GM21786 (cell line): ENCODE measurements around the gene MTM1.

Experiments
- ATAC-seq: cut with Tn5 transposase; IDR thresholded peaks from one replicate; pipeline ENCODE4 v1.9.1; 2021; ENCODE audit not compliant: unreplicated experiment

Gene MTM1

DNA sequence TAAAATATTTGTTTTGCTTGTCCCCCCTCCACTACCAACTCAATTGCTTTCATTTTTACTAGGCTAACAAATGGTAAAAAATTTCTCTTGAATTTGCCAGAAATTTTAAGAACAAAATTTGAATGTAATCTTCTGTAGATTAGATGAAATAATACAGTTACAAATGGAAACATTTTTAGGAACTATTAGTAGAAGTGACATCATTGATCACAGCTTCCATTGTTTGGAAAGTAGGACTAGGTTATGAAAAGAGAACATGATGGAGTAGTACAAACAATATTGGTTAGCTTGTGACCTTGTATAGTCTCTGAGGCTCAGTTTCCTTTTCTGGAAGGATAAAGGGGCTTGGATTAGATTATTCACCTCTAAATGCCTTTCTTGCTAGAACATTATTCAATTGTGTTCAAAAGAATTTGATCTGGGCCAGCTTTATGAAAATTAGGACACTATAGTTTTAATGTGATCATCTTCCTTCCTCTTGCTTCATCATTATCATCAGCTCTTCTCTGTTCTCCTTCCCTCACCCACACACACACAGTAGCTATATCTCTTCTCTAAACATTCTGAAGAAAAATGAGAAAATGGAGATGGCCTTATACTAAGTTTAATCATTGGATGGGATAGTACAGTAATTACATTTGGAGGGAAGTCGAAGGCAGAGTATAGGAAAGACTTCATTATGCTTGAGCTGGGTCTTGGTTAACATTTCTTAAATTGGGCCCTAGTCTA, 134.7 kb downstream of the MTM1 start:
- no peak for ATAC-seq

DNA sequence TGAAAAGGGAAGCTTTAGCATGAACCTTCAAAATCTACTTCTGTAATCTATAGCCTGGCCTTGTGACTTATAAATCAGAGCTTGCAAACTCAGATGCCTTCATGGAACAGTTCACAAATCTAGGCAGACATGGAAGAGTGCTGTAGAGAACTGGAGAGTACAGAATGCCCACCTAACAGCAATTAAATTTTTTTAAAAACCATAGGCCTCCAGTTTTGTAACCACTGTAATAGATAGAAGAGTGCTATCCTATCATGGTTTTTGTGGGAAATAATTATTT, 135.2 kb downstream of the MTM1 start:
- no peak for ATAC-seq

DNA sequence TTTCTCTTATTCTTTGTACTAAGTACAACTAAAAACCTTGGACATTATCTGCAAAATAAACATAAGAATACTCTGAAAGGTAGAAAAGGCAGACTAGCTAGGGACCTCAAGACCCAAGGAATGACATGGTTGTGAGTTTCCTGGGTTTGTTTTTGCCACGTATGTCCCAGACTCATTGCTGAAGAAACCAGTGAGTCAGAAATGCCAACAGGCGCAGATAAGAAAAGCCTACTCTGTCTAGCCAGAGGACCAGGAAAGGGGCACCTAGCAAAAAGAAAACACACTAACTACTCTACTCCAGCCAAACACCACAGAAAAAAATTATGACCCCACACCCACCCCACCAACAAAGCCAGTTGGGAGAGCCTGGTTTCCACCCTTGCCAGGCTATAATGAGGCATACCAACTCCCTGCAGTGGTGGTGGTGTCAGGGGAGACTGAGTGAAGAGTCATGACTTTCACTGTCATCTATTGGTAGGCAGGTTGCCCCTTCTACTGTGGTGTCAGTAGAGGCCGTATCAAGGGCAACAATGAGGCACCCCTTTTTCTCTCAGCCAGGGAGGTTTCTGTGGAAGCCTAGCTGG, 135.7 kb downstream of the MTM1 start:
- no peak for ATAC-seq

DNA sequence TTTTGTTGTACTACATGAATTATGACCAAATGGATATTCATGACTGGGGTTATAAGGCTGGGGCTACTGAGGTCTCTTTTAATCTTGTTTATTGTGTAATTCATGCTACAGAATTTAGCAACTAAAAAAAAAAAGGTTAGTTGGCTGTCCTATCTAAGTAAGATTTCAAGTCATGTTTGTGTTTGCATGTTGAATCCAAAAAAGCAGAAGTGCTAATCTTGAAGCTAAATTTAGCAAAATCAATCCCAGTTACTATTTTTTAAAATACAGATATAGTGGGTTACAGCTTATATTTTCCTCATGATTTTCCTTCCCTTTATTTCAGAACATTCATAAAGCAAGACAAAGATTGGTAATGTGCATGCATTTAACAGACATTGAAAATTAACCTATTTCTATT, 144.2 kb downstream of the MTM1 start:
- no peak for ATAC-seq

DNA sequence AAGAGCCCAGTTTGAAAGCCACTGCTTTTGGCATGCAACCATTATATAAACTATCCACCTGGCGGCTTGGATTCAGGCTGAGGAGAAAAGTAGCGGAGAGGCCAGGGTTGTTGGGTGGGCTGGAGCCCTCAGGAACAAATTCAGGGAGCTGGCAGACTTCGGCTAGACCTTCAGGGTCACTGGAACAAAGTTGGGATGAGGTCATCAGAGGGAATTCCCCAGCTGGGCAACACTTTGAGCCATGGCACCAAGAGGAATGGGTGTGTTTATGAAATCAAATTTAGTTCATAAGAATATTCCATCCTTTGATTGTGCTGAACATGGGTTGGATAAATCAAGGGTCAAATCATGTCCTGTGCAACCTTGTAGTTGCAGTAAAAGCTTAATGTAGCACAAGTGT, 146.8 kb downstream of the MTM1 start:
- no peak for ATAC-seq

DNA sequence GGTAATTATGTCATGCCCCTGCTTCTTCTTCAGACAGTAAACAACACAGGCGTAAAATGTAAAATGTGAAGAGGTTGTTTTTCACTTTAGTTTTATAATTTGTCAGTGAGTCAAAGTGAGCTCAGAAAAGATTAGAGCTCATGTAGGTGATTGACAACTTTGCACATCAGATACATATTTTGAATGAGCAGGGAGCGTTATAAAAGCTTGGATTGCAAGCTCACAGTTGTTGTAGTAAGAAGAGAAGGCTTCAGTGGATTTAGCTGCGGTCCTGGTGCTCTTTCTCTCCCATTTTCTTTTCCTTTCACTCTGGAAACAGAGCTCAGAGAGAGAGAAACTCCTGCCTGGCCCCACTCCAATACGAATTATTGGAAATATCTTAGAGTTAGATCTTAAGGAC, 151.2 kb downstream of the MTM1 start:
- no peak for ATAC-seq
